HG02759 (cell line): Measurements from ENCODE around the gene ZNF319.
"Not testable (repeated sequence)": the region's sequence is repeated elsewhere in the genome, so short reads cannot be mapped to it uniquely, and the experiment has no call there.

Source experiments
- ATAC-seq: cut with Tn5 transposase; IDR thresholded peaks from one replicate; pipeline ENCODE4 v1.9.1; 2021; ENCODE audit warnings: mild to moderate bottlenecking, moderate library complexity; ENCODE audit not compliant: unreplicated experiment

ZNF319 gene

GRCh38 chr16:57979006-57979585 lies 21.4 kb downstream of the ZNF319 start:
- ATAC-seq, result no peak

- not testable (repeated sequence) for ATAC-seq
These were observed 22.4 kb downstream of the ZNF319 start for GRCh38 chr16:57978070-57978465.

DNA sequence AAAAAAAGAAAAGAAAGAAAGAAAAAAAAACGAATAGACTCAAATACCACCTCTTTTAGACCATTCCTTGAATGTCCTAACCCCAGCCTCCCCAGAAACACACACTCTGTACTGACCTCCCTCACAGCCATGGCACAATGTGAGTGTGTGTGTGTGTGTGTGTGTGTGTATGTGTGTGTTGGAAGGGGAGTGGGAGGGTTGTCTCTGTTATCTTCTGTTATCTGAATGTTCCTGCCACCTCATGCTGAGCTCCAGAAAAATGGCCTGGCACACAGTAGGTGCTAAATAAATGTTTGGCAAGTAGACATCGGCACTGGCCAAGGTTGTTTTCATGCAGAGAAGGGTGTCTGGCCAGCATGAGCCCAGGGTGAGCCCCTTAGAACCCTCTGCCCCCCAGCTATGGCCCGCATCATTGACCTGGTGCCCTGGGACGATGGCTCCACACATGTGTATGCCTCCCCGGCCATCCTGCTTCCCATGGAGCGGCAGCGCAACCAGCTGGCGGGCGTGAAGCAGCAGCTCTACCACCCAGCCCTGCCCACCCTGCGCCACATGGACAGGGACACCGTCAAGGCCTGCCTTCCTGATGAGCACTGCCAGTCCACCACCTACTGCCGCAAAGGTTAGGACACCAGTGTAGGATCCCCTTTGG lies 22.9 kb downstream of the ZNF319 start:
- ATAC-seq, result no peak

- no peak for ATAC-seq
These were observed 24.1 kb downstream of the ZNF319 start for GRCh38 chr16:57976331-57976796.

GRCh38 chr16:57972306-57972705 lies 28.2 kb downstream of the ZNF319 start:
- ATAC-seq, result no peak

GRCh38 chr16:57971848-57972247 lies 28.6 kb downstream of the ZNF319 start:
- no peak for ATAC-seq

DNA sequence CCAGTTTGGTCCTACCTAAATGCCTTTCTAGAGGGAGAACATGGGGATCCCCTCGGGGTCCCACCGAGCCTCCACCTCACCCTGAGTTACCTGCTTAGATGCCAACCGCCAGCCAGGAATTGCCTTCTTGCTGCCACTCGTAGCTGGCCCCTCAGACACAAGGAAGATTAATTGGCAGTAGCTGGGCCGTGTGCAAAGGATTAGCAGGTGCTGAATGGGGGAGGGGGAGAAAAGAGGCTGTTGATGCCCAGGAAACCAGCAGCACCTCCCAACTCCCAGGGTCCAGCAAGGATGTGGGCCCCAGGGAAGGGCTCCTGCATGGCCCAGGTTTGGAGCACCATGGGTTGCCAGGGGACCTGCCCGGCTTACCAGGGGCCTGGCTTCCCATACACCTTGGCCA lies 29.5 kb downstream of the ZNF319 start, which contains the start of gene CNGB1:
Gene CNGB1, minus strand, starts transcription at position 159 of the 400 bp plus-strand sequence. CDS start 3,842 bp downstream, outside the sequence.
- ATAC-seq, result no peak

DNA sequence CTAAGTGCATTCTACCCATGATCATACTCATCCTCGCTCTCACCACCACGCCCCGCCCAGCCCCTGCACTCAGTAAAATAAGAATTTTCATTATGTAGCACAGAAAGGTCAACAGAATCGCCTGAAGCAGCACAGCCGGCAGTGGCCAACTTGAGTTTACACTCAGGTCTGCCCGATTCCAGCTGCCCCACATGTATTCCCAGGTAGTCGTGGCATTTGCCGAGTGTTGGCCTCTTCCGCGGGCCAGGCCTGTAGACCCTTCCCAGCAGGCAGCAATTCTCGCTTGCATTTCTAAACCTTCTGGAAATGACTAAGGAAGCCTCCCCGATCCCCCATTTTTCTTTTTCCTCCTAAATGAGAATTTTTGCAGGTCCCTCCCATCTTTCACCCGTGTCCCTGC lies 30.2 kb downstream of the ZNF319 start:
- ATAC-seq, result no peak

- ATAC-seq, result no peak
These were observed 30.9 kb downstream of the ZNF319 start for GRCh38 chr16:57969451-57970123.

GRCh38 chr16:57967916-57968315 lies 32.6 kb downstream of the ZNF319 start:
- no peak for ATAC-seq

- no peak for ATAC-seq
These were observed 33.5 kb downstream of the ZNF319 start for GRCh38 chr16:57966986-57967385.

- no peak for ATAC-seq
These were observed 34.2 kb downstream of the ZNF319 start for GRCh38 chr16:57966204-57966771.

- ATAC-seq, result no peak
These were observed 36.2 kb downstream of the ZNF319 start for GRCh38 chr16:57964157-57964700.

- ATAC-seq, result no peak
These were observed 37.7 kb downstream of the ZNF319 start for GRCh38 chr16:57962756-57963155.

- ATAC-seq, result no peak
These were observed 38.4 kb downstream of the ZNF319 start for GRCh38 chr16:57962046-57962445.

DNA sequence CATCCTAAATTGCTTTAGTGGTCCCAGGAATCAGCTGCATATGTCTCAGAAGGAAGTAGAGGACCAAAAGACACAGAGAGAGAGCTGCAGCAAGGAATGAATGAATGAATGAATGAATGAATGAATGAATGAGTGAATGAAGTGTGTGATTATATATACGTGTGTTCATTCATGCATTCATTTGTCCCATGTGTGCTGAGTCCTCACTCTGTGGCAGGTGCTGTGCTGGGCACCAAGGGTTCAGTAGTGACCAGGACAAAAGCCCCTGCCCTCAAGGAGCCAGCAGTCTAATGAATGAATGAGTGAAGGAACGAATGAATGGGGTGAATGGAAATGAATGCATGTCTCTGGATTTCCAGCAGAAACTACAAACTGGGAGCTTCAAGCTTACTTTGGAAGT lies 38.9 kb downstream of the ZNF319 start:
- ATAC-seq, result no peak

DNA sequence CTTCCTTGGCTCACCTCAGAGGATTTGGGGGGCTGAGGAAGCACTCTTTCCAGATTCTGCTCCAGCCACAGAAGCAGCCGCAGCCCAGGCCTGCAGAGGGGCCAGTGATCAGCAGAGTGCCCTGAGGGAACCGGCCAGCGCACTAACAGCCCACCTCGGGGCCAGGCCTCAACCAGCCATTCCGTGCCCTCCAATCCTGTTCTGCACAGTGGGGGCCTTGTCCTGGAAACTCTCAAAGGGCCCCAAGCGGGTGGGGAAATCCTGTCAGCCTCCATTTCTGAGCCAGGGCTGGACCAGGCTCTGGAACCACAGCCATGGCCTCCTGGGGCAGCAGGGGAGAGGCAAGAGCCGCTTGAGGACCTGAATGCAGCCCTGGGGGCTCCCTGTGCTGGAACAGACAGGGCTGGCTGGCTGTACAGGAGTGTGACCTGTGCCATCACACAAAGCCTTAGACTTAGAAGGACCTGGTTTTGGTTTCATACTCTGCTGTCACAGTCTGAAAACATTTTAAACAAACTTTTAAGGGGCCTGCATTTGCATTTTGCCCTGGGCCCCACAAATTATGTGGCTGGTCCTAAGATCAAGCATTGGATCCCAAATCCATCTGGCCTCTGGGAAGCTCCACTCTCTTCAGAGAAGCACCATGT lies 39.5 kb downstream of the ZNF319 start:
- ATAC-seq, result no peak

DNA sequence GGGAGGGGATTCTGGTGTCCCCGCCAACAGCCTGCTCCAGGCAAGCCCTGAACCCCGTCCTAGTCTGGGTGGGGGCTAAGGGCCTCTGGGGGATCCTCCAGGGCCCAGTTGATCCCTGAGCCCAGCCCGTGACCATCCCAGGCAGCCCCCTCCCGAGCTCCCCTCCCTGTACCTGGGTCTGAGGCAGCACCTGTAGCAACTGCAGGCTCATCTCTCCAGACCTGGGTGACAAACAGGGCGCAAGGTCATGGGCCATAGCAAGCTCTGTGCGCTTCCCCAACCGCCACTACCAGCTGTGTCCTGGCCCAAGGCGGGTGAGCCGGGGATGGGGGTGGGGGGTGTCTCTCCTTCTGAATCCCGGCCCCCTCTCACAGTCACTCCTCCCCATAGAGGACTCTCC lies 40.2 kb downstream of the ZNF319 start:
- ATAC-seq, result no peak

DNA sequence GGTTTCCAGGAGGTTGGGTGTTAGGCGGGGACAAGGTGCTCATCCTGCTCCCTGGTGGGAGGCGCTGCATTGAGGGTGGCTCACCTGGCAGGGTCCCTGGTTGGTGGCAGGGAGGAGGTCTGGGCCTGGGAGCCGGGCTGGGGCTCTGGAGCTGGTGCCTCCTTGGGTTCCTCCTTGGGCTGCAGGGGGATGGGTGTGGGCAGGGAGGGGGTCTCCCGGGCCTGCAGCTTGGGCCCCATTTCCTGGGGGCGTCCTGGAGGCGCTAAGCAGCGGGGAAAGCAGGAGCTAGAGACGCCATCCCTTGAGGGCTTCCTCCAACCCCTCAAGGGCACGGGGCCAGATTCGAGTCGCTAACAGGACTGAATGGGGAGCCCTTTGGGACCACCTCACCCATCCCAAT lies 40.7 kb downstream of the ZNF319 start:
- no peak for ATAC-seq

- ATAC-seq, result no peak
These were observed 41.4 kb downstream of the ZNF319 start for GRCh38 chr16:57959121-57959520.

GRCh38 chr16:57958544-57958943 lies 41.9 kb downstream of the ZNF319 start:
- ATAC-seq, result no peak
